OCI-LY3 (cell line): Measurements from ENCODE around the gene CREB5.

ENCODE experiments used
- H2AFZ ChIP-seq: fragments of 200-600, 300-600 bp; shearing (Covaris generic); 2 replicates; pipeline ENCODE4 v1.6.0; 2014; ENCODE audit warnings: antibody characterized with exemption, low read depth, low read length
- H3K27ac ChIP-seq: fragments of 200-600, 300-600 bp; sonication (generic); 2 replicates; pipeline ENCODE4 v1.5.1; 2014; ENCODE audit warnings: mild to moderate bottlenecking, low read length, moderate library complexity, mixed read lengths
- H3K27me3 ChIP-seq: fragments of 200-600, 300-600 bp; sonication (generic); 2 replicates; pipeline ENCODE4 v1.6.1; 2014; ENCODE audit warnings: low read depth, low read length, mixed read lengths
- H3K36me3 ChIP-seq: fragments of 200-600, 300-600 bp; sonication (generic); replicated peaks from 2 replicates; pipeline ENCODE3; 2014; ENCODE audit warnings: low read depth, low read length, mixed read lengths
- H3K4me1 ChIP-seq: fragments of 300-600, 200-600 bp; sonication (generic); 2 replicates; pipeline ENCODE4 v1.6.1; 2014; ENCODE audit warnings: low read length, mixed read lengths
- H3K4me2 ChIP-seq: fragments of 200-600, 300-600 bp; sonication (generic); 2 replicates; pipeline ENCODE4 v1.6.1; 2014; ENCODE audit warnings: low read length, mixed read lengths
- H3K4me3 ChIP-seq: fragments of 300-600, 200-600 bp; sonication (generic); 2 replicates; pipeline ENCODE4 v1.5.1; 2014; ENCODE audit warnings: antibody characterized with exemption, mild to moderate bottlenecking, low read length, moderate library complexity
- H3K79me2 ChIP-seq: fragments of 300-600, 200-600 bp; shearing (Covaris generic); 2 replicates; pipeline ENCODE4 v1.6.1; 2014; ENCODE audit warnings: mild to moderate bottlenecking, low read length, mixed read lengths
- H3K9ac ChIP-seq: fragments of 300-600, 200-600 bp; shearing (Covaris generic); 2 replicates; pipeline ENCODE4 v1.6.0; 2014; ENCODE audit warnings: mild to moderate bottlenecking, low read length, moderate library complexity
- H3K9me3 ChIP-seq: fragments of 200-600, 300-600 bp; shearing (Covaris generic); 2 replicates; pipeline ENCODE4 v1.6.1; 2014; ENCODE audit warnings: low read length, mixed read lengths; ENCODE audit not compliant: insufficient read depth
- H4K20me1 ChIP-seq: fragments of 200-600, 300-600 bp; sonication (generic); 2 replicates; pipeline ENCODE4 v1.6.1; 2016; ENCODE audit warnings: low read length, mixed read lengths; ENCODE audit not compliant: insufficient read depth
- EZH2phosphoT487 ChIP-seq: fragments of 200-600 bp; shearing (Covaris generic); IDR thresholded peaks from 2 replicates; pipeline ENCODE4 v1.6.1; 2018; ENCODE audit warnings: antibody characterized with exemption, mixed run types, low read depth
- TF ChIP-seq, protein P1 (sequence below): fragments of 200-600, 300-600 bp; sonication (generic); IDR thresholded peaks from 2 replicates; pipeline ENCODE4 v1.5.1; 2014; ENCODE audit warnings: antibody characterized with exemption, low read length, low read depth

The CREB5 gene

DNA sequence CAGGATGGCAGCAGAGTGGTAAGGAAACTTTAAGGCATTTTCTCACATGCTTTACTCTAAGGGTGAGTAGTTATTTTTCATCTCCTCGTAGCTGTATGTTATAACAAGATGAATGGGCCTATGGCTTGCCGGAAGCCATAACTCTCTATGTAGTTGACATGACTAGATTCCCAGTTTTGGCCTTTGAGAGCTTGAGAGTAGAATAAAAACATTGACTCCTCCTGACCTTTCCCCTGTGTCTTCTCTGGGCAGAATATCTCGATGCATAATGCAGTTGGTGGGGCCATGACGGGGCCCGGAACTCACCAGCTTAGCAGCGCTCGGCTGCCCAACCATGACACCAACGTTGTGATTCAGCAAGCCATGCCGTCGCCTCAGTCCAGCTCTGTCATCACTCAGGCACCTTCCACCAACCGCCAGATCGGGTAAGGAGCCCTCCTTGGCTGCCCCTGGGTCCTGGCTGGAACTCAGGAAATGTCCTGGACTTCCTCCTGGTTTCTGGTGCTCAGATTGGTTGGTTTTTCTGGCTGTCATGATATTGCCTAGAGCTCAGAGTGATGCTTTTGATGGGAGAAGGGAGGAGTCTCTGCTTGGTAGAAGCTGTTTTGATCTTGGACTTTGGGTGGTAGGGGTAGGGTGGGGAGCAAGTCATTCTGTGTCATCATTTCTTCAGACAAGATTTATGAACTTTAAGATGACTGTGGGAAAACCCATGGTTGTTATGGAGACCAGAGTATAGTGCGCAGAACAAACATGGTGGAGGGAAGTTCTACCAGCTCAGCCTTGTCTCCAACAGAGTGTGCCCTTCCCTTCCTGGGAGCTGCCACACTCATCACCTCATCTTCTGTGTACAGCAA, 158.0 kb downstream of the CREB5 start:
- H3K27ac ChIP-seq, result no peak overlapping the region
- no peak overlapping the region for H3K4me3 ChIP-seq
- H3K36me3 ChIP-seq, result no peaks in the 10 kb centered on the region
- TF ChIP-seq, protein P1, sequence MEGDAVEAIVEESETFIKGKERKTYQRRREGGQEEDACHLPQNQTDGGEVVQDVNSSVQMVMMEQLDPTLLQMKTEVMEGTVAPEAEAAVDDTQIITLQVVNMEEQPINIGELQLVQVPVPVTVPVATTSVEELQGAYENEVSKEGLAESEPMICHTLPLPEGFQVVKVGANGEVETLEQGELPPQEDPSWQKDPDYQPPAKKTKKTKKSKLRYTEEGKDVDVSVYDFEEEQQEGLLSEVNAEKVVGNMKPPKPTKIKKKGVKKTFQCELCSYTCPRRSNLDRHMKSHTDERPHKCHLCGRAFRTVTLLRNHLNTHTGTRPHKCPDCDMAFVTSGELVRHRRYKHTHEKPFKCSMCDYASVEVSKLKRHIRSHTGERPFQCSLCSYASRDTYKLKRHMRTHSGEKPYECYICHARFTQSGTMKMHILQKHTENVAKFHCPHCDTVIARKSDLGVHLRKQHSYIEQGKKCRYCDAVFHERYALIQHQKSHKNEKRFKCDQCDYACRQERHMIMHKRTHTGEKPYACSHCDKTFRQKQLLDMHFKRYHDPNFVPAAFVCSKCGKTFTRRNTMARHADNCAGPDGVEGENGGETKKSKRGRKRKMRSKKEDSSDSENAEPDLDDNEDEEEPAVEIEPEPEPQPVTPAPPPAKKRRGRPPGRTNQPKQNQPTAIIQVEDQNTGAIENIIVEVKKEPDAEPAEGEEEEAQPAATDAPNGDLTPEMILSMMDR, result no peak
- no peak for TF ChIP-seq EZH2phosphoT487
- H3K9me3 ChIP-seq, result peaks cover 9% of the 10 kb centered on the region; the same call in 1 of the 2 replicates
- no peaks in the 10 kb centered on the region for H3K79me2 ChIP-seq
- peaks cover 67% of the 10 kb centered on the region for H3K27me3 ChIP-seq
- H2AFZ ChIP-seq, result no peak overlapping the region
- H3K4me1 ChIP-seq, result peaks cover 14% of the 10 kb centered on the region
- H3K9ac ChIP-seq, result no peak overlapping the region
- H4K20me1 ChIP-seq, result no peaks in the 10 kb centered on the region
- no peak overlapping the region for H3K4me2 ChIP-seq

DNA sequence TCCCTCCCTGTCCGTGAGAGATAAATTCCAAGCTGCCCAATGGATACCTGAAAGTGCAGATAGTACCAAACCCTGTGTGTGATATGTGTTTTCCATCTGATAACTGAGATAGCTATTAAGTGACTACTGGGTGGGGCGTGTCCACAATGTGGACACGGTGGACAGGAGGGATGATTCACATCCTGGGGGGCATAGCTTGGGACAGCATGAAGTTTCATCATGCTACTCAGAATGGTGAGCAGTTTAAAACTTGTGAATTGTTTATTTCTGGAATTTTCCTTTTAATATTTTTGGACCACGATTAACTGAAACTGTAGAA, 158.6 kb downstream of the CREB5 start:
- Histone ChIP-seq H3K27ac (no peak overlapping the region), H3K9me3 (peaks cover 9% of the 10 kb centered on the region; the same call in 1 of the 2 replicates), H2AFZ (no peak overlapping the region), H3K4me3 (no peak overlapping the region), H3K4me1 (peaks cover 14% of the 10 kb centered on the region), H3K27me3 (peaks cover 70% of the 10 kb centered on the region), H3K9ac (no peak overlapping the region), H3K79me2 (no peaks in the 10 kb centered on the region), H4K20me1 (no peaks in the 10 kb centered on the region), H3K36me3 (no peaks in the 10 kb centered on the region), H3K4me2 (no peak overlapping the region)
- TF ChIP-seq, protein P1, result no peak
- no peak for TF ChIP-seq EZH2phosphoT487

DNA sequence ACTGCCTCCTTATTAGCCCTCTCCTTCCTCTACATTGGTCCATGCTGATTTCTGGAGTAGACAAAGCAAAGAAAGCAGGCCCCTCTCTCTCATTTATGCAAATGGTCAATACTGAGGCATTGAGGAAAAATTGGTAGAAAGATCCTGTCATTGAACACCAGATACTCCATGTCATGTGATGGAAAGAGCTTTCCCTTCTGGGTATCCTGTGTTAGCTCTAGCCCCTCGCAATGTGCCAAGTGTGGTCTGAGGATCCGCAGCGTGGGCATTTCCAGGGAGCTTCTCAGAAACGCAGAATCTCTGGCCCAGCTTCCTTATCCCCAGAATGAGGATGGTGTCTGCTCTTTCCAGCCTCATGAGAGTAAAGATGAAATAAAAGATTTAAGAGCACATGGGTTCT, 159.1 kb downstream of the CREB5 start:
- no peak overlapping the region for H3K4me2 ChIP-seq
- H2AFZ ChIP-seq, result no peak overlapping the region
- H3K9me3 ChIP-seq, result peaks cover 9% of the 10 kb centered on the region; the same call in 1 of the 2 replicates
- H4K20me1 ChIP-seq, result no peaks in the 10 kb centered on the region
- no peak overlapping the region for H3K4me3 ChIP-seq
- no peaks in the 10 kb centered on the region for H3K79me2 ChIP-seq
- H3K27me3 ChIP-seq, result peaks cover 70% of the 10 kb centered on the region
- peaks cover 14% of the 10 kb centered on the region for H3K4me1 ChIP-seq
- H3K9ac ChIP-seq, result no peak overlapping the region
- TF ChIP-seq EZH2phosphoT487, result no peak
- TF ChIP-seq, protein P1, result no peak
- no peak overlapping the region for H3K27ac ChIP-seq
- H3K36me3 ChIP-seq, result no peaks in the 10 kb centered on the region

DNA sequence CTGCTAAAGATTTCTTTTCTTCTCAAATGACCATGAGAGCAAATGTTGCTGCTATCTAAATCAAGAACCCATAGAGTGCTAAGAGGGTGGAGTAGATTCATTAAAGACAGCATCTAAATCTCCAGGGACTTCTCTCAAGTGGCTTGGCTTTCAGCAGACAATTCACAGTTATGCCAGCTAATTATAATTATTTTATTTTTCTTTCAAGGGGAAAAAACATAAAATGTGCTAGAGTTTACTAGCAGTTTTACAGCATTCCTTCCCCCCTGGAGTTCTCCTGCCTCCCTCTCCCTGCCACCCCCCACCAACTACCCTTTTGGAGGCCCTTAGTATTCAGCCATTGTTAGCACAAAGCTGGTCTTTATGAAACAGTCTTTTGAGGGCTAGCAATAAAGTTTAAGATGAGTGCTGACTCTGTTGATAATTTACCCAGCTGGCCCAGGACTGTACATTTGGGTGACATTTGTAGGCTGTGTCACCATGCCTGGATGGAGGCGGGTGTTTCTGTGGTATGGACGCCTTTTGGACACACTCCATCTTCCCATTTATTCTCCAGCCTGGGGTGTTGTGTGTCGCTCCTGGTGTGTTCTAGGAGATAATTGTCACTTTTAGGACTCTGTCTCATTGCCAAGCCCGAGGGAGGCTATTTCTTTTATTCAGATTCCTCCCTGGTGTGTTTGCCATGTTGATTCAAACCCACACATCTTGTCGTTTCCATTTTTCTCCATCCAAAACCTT, 160.2 kb downstream of the CREB5 start:
- peaks cover 9% of the 10 kb centered on the region; the same call in 1 of the 2 replicates for H3K9me3 ChIP-seq
- H4K20me1 ChIP-seq, result no peaks in the 10 kb centered on the region
- no peaks in the 10 kb centered on the region for H3K36me3 ChIP-seq
- H2AFZ ChIP-seq, result no peak overlapping the region
- TF ChIP-seq EZH2phosphoT487, result no peak
- TF ChIP-seq, protein P1, result no peak
- no peaks in the 10 kb centered on the region for H3K79me2 ChIP-seq
- H3K27ac ChIP-seq, result no peak overlapping the region
- H3K4me1 ChIP-seq, result peaks cover 14% of the 10 kb centered on the region
- no peak overlapping the region for H3K9ac ChIP-seq
- H3K4me2 ChIP-seq, result peak overlapping the region; percentile 31
- no peak overlapping the region for H3K4me3 ChIP-seq
- peaks cover 71% of the 10 kb centered on the region for H3K27me3 ChIP-seq
